CD4-positive, alpha-beta T cell treated with Interleukin-15 for 1 hour (primary cell): ENCODE measurements around the gene RFFL.
"Not testable (repeated sequence)": the region's sequence is repeated elsewhere in the genome, so short reads cannot be mapped to it uniquely, and the experiment has no call there.

Experiments
- DNase-seq: peaks from one replicate; pipeline ENCODE4 v3.0.0-alpha.2; 2020

Gene RFFL, protein sequence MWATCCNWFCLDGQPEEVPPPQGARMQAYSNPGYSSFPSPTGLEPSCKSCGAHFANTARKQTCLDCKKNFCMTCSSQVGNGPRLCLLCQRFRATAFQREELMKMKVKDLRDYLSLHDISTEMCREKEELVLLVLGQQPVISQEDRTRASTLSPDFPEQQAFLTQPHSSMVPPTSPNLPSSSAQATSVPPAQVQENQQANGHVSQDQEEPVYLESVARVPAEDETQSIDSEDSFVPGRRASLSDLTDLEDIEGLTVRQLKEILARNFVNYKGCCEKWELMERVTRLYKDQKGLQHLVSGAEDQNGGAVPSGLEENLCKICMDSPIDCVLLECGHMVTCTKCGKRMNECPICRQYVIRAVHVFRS

DNA sequence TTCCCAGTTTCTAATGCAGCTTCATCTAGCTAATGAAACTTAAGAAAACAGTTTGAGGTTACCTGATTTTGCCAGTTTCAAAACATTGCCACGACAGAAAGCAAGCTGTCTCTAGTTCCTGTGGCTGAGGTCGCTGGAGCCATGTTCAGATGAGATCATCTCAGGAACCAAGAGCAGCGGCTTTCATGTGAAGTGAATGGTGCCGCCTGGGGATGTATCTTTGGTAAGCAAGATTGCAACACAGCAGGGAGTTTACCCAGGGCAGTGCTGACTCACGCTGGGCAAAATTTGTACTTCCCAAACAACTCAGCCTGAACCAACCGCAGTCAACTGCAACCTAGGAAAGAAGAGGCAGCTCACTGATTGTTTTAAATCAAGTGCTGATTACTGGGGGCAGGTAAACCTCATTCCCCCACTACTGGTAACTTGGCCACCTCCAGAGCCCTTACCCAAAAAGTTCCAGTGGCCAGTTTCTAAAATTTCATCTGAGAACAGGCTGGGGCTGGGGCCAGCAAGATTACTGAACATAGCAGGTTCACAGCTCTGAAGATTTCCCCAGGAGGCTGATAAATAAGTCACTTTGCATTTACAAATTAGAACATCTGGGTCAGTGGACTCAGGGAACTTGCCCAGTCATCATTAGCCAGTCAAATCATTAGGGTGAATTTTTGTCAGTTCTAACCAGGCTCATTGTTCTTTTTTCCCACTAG lies at the start of gene RFFL:
Gene RFFL (minus strand): TSS at position 194 of the 710 bp plus-strand sequence. CDS start 37,154 bp downstream, outside the sequence.
- peak; percentile 89 for DNase-seq

DNA sequence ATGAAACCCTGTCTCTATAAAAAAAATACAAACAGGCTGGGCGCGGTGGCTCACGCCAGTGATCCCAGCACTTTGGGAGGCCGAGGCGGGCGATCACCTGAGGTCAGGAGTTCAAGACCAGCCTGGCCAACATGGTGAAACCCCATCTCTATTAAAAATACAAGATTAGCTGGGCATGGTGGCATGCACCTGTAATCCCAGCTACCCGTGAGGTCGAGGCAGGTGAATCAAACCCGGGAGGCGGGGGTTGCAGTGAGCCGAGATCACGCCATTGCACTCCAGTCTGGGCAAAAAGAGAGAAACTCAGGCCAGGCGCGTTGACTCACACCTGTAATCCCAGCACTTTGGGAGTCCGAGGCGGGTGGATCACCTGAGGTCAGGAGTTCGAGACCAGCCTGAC lies 47.3 kb upstream of the RFFL start:
- DNase-seq, result not testable (repeated sequence)

- no peak for DNase-seq
These were observed 41.4 kb upstream of the RFFL start for GRCh38 chr17:35104844-35105450.

GRCh38 chr17:35103271-35103670 lies 39.8 kb upstream of the RFFL start:
- no peak for DNase-seq

DNA sequence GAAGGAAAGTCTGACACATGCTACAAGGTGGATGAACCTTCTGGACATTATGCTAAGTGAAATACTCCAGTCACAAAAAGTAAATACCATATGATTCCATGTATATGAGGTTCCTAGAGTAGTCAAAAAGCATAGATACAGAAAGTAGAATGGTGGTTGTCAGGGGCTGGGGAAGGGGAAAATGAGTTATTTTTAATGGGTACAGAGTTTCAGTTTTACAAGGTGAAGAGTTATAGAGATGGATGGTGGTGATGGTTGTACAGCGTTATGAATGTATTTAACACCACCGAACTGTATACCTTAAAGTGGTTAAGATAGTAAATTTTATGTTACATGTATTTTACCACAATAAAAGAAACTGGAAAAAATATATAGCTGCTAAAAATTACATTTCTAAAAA lies 38.2 kb upstream of the RFFL start:
- DNase-seq, result no peak

DNA sequence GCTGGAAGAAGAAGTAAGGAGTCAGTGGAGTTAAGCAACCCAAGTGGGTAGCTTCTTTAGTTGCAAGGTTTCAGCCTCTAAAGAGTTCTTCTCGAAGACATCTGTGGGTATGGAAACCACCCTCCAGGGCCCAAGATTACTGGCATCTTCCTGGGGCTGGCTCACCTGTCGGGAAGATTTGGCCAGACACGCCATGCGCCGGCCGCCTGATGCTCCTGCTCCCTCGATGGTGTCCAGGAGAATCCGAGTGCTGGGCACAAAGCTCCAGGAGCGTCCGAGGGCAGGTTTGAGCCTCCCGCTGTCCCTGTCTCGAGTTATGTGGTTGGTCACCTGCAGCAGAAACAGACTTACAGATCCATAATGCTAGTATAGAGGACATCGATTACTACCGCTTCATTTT lies 37.5 kb upstream of the RFFL start:
- no peak for DNase-seq

GRCh38 chr17:35099908-35100307 lies 36.4 kb upstream of the RFFL start:
- DNase-seq, result no peak

- DNase-seq, result no peak
These were observed 34.3 kb upstream of the RFFL start for GRCh38 chr17:35097776-35098175.

DNA sequence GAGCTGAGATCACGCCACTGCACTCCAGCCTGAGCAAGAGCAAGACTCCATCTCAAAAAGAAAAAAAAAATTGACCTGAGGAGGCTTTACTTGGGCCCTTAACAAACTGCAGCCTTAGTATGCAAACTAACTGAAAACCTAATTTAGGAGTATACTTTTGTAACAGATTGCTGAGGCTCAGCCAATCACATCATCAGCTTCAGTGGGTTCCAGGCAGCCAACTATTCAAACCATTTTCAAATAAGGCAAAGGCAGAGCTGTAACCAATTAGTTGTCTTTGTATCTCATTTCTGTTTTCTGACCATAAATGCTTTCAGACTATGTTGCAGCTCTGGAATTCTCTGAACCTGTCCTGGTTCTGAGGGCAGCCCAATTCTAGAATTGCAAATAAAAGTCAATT lies 32.2 kb upstream of the RFFL start:
- no peak for DNase-seq

- no peak for DNase-seq
These were observed 31.4 kb upstream of the RFFL start for GRCh38 chr17:35094902-35095301.

GRCh38 chr17:35090707-35091106 lies 27.2 kb upstream of the RFFL start:
- not testable (repeated sequence) for DNase-seq

GRCh38 chr17:35089586-35090296 lies 26.2 kb upstream of the RFFL start:
- DNase-seq, result peak; percentile 48

DNA sequence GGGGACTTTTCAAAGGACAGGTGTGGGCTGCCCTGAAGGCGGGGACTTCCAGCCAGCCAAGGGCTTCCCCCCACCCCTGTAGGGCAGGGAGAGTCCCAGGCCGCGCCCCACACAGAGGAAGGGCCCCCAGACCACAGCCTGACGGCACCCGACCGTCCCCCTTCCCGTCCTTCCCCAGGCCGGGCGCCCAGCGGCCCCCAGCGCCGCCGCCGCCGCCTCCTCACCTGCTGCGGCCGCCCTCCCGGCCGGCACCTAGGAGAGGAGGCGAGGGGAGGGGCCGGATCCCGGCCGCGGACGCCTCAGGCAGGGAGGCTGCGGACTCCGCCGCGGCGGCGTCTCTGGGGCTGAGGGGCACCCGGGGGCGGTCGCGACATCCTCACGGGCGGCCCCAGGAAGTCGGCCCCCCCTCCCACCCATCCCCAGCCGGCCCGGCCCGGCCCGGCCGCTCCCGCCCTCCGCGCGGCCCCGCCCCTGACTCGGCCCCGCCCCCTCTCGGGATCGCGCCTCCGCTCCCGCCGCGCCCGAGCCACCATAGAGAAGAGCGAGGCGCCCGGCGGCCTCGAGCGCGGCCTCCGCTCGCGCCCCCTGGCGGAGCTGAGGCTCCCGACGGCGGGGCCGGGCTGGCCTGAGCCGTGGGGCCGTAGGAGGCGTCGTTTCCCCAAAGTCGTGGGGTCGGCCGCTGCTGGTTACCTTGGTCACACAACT lies 25.5 kb upstream of the RFFL start:
- peak; percentile 91 for DNase-seq

DNA sequence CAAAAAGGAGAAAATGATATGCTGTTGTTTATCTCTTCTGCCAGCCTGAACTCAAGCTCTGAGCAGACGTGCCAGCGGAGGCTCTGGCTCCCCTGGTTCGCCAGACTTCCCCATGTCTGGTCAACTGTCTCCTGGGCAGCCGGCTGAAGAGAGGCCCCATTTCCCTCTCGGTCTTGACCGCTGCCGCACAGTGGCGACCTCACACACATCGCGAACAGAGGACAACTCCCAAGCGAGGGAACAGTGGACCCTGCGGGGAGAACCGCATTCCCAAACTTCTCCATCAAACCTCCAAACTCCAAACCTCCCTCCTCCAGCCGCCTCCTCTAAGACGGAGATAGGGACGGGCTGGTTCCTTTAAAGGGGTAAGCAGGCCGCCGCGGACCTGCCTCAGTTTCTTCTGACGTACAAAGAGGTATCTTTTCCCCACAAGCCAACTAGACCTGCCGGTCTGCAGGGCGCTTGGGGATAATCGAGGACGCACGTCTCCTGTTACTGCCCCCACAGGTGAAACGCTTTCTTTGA lies 24.9 kb upstream of the RFFL start:
- peak; percentile 40 for DNase-seq

DNA sequence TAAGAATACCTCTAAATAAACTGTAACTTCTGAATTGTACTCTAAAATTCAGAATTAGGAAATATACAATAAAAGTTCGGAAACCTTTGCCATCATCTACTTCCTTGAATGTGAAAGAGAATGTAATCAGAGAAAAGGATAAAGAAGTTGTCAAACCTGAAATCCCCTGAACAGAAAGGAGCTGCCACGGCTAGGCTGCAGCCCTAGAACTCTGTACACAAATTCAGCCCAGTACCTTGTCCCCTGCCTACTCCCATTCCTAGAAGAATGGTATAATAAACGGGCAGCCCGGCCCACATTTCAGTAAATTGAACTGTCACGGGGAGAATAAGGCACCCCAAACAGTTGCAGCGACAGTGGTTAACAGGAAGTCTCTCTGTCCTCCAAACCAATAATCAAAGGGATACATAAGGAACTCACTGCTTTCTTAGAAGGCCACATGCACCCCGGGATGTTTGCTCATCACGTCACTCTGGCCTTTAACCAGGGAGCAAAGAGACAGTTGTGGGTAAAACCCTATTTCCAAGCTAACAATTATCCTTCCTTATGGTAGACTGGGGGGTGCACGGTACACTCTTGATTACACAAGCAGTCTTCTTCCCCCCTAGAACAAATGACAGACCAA lies 24.3 kb upstream of the RFFL start:
- peak; percentile 35 for DNase-seq

DNA sequence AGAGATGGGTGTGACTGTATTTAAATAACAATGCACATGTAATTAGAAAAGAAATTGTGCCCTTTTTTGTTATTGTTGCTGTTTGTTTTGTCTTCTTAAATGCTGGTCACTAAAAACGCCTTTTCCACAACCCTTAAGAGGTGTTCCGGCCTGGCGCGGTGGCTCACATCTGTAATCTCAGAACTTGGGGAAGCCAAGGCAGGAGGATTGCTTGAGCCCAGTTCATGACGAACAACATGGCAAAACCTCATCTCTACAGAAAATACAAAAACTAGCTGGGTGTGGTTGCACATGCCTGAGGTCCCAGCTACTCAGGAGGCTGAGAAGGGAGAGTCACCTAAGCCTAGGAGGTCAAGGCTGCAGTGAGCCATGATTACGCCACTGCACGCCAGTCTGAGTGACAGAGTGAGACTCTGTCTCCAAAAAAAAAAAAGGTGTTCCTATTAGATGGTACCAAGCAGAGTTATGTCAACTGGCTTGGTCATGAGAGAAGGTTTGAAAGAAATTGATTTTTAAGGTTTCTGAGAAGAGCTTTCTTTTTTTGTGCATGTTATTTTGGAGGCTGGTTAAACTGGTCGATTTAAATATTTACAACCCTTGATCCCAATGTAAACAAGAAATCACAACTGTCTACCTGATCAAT lies 23.5 kb upstream of the RFFL start:
- no peak for DNase-seq

- DNase-seq, result no peak
These were observed 22.7 kb upstream of the RFFL start for GRCh38 chr17:35086164-35086563.

DNA sequence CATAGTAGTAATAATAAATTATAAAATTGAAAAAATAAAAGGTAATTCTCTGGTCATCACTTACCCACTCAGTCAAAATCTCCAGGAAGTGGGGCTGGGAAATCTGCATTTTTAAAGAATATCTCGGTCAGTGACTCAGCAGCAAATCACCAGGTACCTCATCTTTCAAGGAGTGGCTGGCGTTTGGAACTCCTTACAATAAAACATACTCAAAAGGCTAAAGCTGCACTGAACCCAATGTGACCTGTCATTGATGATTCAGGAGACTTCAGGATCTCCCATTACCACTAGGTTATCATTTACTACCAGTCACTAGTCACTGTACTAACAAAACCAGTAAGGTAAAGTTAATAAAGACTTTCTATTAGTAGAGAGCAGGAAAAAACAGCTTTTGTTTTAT lies 21.5 kb upstream of the RFFL start:
- DNase-seq, result no peak

DNA sequence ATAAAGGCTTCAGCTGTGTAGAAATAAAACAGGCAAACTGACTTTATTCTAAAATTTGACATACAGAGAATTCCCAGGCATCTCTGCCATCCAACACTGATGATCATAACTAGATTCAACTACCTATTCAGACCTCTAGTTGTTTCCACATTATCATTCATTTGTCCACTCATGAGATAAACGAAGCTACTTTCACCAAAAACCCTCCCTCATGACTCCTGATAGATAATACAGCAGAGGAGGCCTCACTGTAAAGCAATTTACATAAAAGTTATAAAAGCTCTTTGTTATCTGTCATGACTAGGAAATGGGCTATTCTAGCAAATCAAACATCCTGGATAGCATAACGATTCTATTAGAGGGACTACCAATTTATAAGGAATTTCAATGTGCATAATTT lies 19.6 kb upstream of the RFFL start:
- DNase-seq, result no peak

- DNase-seq, result no peak
These were observed 18.7 kb upstream of the RFFL start for GRCh38 chr17:35082073-35082657.

DNA sequence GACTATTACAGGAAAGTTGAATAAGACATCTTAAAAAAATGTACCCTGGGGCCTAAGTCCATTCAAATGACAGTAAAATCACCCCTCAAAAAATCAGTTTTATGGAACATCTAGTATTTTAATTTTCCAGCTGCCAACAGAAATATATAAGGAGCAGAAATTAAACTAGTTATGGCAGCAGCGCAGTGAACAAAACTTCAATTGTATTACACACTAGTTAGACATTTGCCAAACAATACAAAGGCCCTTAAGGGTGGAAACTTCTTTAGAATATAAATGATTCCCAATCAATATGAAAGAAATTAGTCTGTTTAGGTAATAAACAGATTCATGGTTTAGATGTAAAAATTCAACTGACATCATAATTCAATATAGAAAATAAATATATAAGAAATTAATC lies 18.1 kb upstream of the RFFL start:
- no peak for DNase-seq
